PC-3 (cell line): ENCODE data around the gene TET2. TPM values are rescaled to one million over a fixed set of nuclear protein-coding genes. Genes with fewer than 3 reads are reported as not detected.

ENCODE experiments used
- ATAC-seq: fragments of 200-7000 bp; cut with Tn5 transposase; 2 replicates; pipeline ENCODE4 v1.9.1; 2020; ENCODE audit warnings: mild to moderate bottlenecking, moderate library complexity
- BruUV-seq: library from RNA; stranded (reverse); fragments of 400-500 nt; replicated peaks from 2 replicates; lab custom pipeline; 2021; lab: Mats Ljungman, UMichigan
- CTCF ChIA-PET: fragments of 300-600 bp; sonication (Branson Sonifier 250); formaldehyde crosslinking; loops from one replicate; lab custom pipeline; 2022; ENCODE audit warnings: antibody characterized with exemption; lab: Charles Lee
- POLR2A ChIA-PET: fragments of 300-600 bp; sonication (Branson Sonifier 250); formaldehyde crosslinking; loops from one replicate; lab custom pipeline; 2022; ENCODE audit warnings: antibody characterized with exemption; ENCODE audit not compliant: unreplicated experiment; lab: Charles Lee
- DNase-seq: peaks from one replicate; pipeline ENCODE4 v3.0.0-alpha.2; 2015
- H2AFZ ChIP-seq: fragments of 300-600 bp; sonication (generic); 2 replicates; pipeline ENCODE4 v1.6.0; 2016; ENCODE audit warnings: antibody characterized with exemption, low read length
- H3F3A ChIP-seq: fragments of 300-600 bp; sonication (generic); one replicate; pipeline ENCODE4 v1.6.0; 2017; ENCODE audit warnings: antibody characterized with exemption, low read length, control low read depth, mild to moderate bottlenecking; ENCODE audit not compliant: unreplicated experiment
- H3K27ac ChIP-seq: fragments of 300-600 bp; sonication (generic); 2 replicates; pipeline ENCODE4 v1.5.1; 2016; ENCODE audit warnings: mild to moderate bottlenecking, low read length
- H3K27me3 ChIP-seq: fragments of 300-600 bp; sonication (generic); 2 replicates; pipeline ENCODE4 v1.6.1; 2016; ENCODE audit warnings: low read length, mixed read lengths
- H3K36me3 ChIP-seq: fragments of 300-600 bp; sonication (generic); 2 replicates; pipeline ENCODE4 v1.6.1; 2016; ENCODE audit warnings: low read depth, mixed run types, low read length, mixed read lengths
- H3K4me1 ChIP-seq: fragments of 300-600 bp; sonication (generic); 2 replicates; pipeline ENCODE4 v1.5.1; 2016; ENCODE audit warnings: low read length; ENCODE audit not compliant: insufficient read depth
- H3K4me2 ChIP-seq: fragments of 300-600 bp; sonication (generic); 2 replicates; pipeline ENCODE4 v1.6.0; 2016; ENCODE audit warnings: low read length
- H3K4me3 ChIP-seq: fragments of 300-600 bp; sonication (generic); 2 replicates; pipeline ENCODE4 v1.5.1; 2016; ENCODE audit warnings: mild to moderate bottlenecking, low read length, mixed read lengths
- H3K79me2 ChIP-seq: fragments of 300-600 bp; sonication (generic); 2 replicates; pipeline ENCODE4 v1.6.1; 2017; ENCODE audit warnings: low read length, mixed read lengths
- H3K9ac ChIP-seq: fragments of 300-600 bp; sonication (generic); 2 replicates; pipeline ENCODE4 v1.6.0; 2016; ENCODE audit warnings: mild to moderate bottlenecking, low read length
- H3K9me2 ChIP-seq: fragments of 300-600 bp; sonication (generic); replicated peaks from 2 replicates; pipeline ENCODE4 v1.6.1; 2016; ENCODE audit warnings: mixed run types, low read length, mixed read lengths
- H3K9me3 ChIP-seq: fragments of 300-600 bp; sonication (generic); 2 replicates; pipeline ENCODE4 v1.6.1; 2016; ENCODE audit warnings: low read length, mixed read lengths
- H4K20me1 ChIP-seq: fragments of 300-600 bp; sonication (generic); 2 replicates; pipeline ENCODE4 v1.6.1; 2016; ENCODE audit warnings: low read length, mixed read lengths
- CTCF ChIP-seq: fragments of 300-600 bp; sonication (generic); conservative IDR thresholded peaks from 2 replicates; pipeline ENCODE4 v1.5.1; 2017; ENCODE audit warnings: antibody characterized with exemption, low read depth, mild to moderate bottlenecking, low read length
- EZH2 ChIP-seq: fragments of 300-600 bp; sonication (generic); IDR thresholded peaks from one replicate; pipeline ENCODE4 v1.6.1; 2017; ENCODE audit warnings: antibody characterized with exemption, mild to moderate bottlenecking, low read length; ENCODE audit not compliant: unreplicated experiment
- EZH2phosphoT487 ChIP-seq: fragments of 300-600 bp; sonication (generic); IDR thresholded peaks from 2 replicates; pipeline ENCODE4 v1.6.1; 2018; ENCODE audit warnings: mild to moderate bottlenecking, antibody characterized with exemption, low read length, borderline replicate concordance
- intact Hi-C: fragments of 100-400 bp; cut with micrococcal nuclease; formaldehyde crosslinking; loops from 2 replicates; pipeline ENCODE4 v1.9.0; 2023
- total RNA-seq: library from RNA; depleted of rRNA; stranded (reverse); fragments of >200 nt; gene quantifications from 2 replicates; pipeline ENCODE4 v1.2.3, GENCODE V29; 2014

Gene TET2
- total RNA-seq, 1 experiment from 2014 or later = 5.6 TPM

- H3K79me2 ChIP-seq = no peaks in the 10 kb centered on the region
- ChIA-PET CTCF (no interaction called here), POLR2A (no interaction called here)
- no peaks in the 10 kb centered on the region for H3K4me1 ChIP-seq
- H3K4me2 ChIP-seq = no peak overlapping the region
- no peaks in the 10 kb centered on the region for H3K9me2 ChIP-seq
- BruUV-seq = no TSS peak
- intact Hi-C loops = no loop called here
- ATAC-seq (no peak), DNase-seq (no peak)
- H3K27ac ChIP-seq = no peak overlapping the region
- no peaks in the 10 kb centered on the region for H3K36me3 ChIP-seq
- no peaks in the 10 kb centered on the region for H3K27me3 ChIP-seq
- TF ChIP-seq CTCF = no peak
- no peak for TF ChIP-seq EZH2
- TF ChIP-seq EZH2phosphoT487 = no peak
- H3K9ac ChIP-seq = no peak overlapping the region
- no peaks in the 10 kb centered on the region for H3F3A ChIP-seq
- H3K9me3 ChIP-seq = no peaks in the 10 kb centered on the region
- H4K20me1 ChIP-seq = no peaks in the 10 kb centered on the region
- no peak overlapping the region for H3K4me3 ChIP-seq
- H2AFZ ChIP-seq = no peak overlapping the region
Measured at GRCh38 chr4:105240037-105240436, 93.4 kb downstream of the TET2 start.

- Histone ChIP-seq H3K27ac (no peak overlapping the region), H3K4me2 (no peak overlapping the region), H2AFZ (no peak overlapping the region), H3K9me3 (no peaks in the 10 kb centered on the region), H3K4me3 (no peak overlapping the region), H3K36me3 (no peaks in the 10 kb centered on the region), H3K9ac (no peak overlapping the region), H3K4me1 (no peaks in the 10 kb centered on the region), H4K20me1 (no peaks in the 10 kb centered on the region), H3K79me2 (no peaks in the 10 kb centered on the region), H3F3A (no peaks in the 10 kb centered on the region), H3K27me3 (no peaks in the 10 kb centered on the region), H3K9me2 (no peaks in the 10 kb centered on the region)
- no peak for TF ChIP-seq EZH2phosphoT487
- no peak for TF ChIP-seq EZH2
- TF ChIP-seq CTCF = no peak
- intact Hi-C loops = no loop called here
- CTCF ChIA-PET = no interaction called here
- BruUV-seq = no TSS peak
- ATAC-seq (no peak), DNase-seq (no peak)
- POLR2A ChIA-PET = no interaction called here
Measured at GRCh38 chr4:105241451-105241850, 94.8 kb downstream of the TET2 start.

GRCh38 chr4:105243446-105243845, 96.8 kb downstream of the TET2 start:
- H3F3A ChIP-seq = no peaks in the 10 kb centered on the region
- no peak overlapping the region for H2AFZ ChIP-seq
- POLR2A ChIA-PET = no interaction called here
- ATAC-seq (no peak), DNase-seq (no peak)
- no peak overlapping the region for H3K4me3 ChIP-seq
- H3K9ac ChIP-seq = no peak overlapping the region
- intact Hi-C loops = no loop called here
- no peaks in the 10 kb centered on the region for H3K4me1 ChIP-seq
- H3K9me3 ChIP-seq = no peaks in the 10 kb centered on the region
- CTCF ChIA-PET = no interaction called here
- no TSS peak for BruUV-seq
- H3K9me2 ChIP-seq = no peaks in the 10 kb centered on the region
- H4K20me1 ChIP-seq = no peaks in the 10 kb centered on the region
- no peaks in the 10 kb centered on the region for H3K27me3 ChIP-seq
- no peaks in the 10 kb centered on the region for H3K79me2 ChIP-seq
- H3K36me3 ChIP-seq = no peaks in the 10 kb centered on the region
- H3K4me2 ChIP-seq = no peak overlapping the region
- no peak overlapping the region for H3K27ac ChIP-seq
- TF ChIP-seq CTCF (no peak), EZH2 (no peak), EZH2phosphoT487 (no peak)
